ENCODE data around the gene MKNK1.

MKNK1 gene

DNA sequence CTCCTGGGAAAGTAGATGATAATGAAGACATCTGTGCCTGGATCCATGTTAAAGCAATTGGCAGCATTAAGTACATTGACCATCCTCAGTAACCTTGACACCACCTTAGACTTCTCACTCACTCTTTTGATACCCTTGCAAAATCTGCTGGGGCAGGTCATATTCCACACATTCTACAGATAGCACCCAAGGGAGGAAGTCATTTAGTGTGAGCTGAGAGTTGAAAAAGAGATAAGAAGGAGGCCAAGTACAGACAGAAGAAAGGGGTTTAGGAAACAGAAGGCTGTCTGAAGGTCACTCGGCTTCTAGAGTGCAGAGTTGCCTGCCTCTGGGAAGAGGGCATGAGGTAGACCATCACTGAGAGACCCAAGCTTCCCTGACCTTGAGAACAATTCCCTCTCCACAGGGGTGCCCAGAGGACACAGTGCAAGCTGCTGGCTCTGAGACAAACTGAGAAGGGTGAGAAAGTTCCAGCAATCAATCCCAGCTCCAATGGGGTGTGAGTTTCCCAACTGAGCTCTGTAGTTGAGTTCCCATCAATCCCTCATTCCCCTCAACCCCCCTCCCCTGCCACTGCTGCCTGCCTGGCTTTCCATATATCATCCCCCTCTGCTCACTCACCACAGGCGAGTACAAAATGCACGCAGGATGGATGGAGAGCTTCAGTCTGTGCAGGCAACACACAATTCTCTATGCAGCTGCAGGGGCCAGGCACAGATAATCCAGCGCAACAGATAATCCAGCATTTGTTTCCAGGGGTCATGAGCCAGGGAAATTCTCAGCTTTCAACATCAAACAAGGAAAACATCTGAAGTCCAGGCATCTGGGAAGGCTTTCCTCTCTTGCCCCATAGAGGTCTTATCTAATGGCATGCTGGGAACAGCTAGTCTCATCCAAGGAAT is 19.9 kb upstream of the MKNK1 start:
- Mint-ChIP-seq H3K36me3 (ENCODE audit: low read depth) (no peaks in the 10 kb centered on the region), H3K27ac (peak overlapping the region; percentile 42), H3K27me3 (ENCODE audit: low read depth, poor library complexity) (peaks cover 26% of the 10 kb centered on the region), H3K4me1 (peaks cover 12% of the 10 kb centered on the region), H3K4me3 (no peak overlapping the region), H3K9me3 (no peaks in the 10 kb centered on the region)
- peak; percentile 48 for DNase-seq
- TF ChIP-seq, protein P1, sequence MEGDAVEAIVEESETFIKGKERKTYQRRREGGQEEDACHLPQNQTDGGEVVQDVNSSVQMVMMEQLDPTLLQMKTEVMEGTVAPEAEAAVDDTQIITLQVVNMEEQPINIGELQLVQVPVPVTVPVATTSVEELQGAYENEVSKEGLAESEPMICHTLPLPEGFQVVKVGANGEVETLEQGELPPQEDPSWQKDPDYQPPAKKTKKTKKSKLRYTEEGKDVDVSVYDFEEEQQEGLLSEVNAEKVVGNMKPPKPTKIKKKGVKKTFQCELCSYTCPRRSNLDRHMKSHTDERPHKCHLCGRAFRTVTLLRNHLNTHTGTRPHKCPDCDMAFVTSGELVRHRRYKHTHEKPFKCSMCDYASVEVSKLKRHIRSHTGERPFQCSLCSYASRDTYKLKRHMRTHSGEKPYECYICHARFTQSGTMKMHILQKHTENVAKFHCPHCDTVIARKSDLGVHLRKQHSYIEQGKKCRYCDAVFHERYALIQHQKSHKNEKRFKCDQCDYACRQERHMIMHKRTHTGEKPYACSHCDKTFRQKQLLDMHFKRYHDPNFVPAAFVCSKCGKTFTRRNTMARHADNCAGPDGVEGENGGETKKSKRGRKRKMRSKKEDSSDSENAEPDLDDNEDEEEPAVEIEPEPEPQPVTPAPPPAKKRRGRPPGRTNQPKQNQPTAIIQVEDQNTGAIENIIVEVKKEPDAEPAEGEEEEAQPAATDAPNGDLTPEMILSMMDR (IDR thresholded peaks at IDR 0.05) = no peak

DNA sequence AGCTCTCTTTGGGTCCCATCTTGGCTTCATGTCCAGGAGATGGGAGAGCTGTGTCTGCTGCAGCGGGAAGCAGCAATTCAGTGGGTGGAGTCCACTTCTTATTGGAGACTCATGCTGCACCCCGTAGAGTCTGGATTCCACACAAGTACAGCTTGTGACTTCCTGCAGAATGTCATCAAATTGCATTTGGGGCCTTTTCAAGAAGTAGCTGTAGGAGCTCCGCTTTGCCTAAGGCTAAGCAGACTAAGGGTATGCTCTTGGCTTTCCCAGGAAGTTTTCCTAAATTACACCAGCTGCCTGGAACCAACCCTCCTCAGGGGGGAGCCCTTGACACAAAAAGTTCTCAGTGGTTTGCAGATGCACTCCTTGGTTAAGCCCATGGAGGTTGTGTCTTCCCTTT is 18.3 kb upstream of the MKNK1 start:
- H3K36me3 Mint-ChIP-seq (ENCODE audit: low read depth) = no peaks in the 10 kb centered on the region
- DNase-seq = no peak
- H3K27me3 Mint-ChIP-seq (ENCODE audit: low read depth, poor library complexity) = peaks cover 42% of the 10 kb centered on the region
- TF ChIP-seq, protein P1 (IDR thresholded peaks at IDR 0.05) = no peak
- H3K27ac Mint-ChIP-seq = no peak overlapping the region
- H3K4me3 Mint-ChIP-seq = no peak overlapping the region
- H3K4me1 Mint-ChIP-seq = peaks cover 16% of the 10 kb centered on the region
- H3K9me3 Mint-ChIP-seq = no peaks in the 10 kb centered on the region

DNA sequence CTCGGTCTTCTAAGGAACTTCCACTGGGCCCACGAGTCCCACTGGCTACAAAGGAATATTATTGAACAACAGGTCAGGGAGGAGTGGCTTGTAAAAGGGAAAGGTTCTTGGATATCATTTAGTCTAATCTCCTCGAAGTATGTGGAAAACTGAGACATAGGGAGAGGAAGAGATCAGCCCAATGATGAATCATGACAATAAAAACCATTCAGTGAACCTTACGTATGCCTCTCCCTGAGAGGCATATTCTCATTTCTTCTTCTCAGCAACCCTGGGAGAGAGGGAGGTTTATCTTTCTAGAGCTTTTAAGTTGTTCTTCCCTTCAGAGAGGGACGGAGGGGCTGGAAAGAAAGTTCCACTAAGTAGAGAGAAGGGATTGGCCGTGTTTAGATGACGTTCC is 17.9 kb upstream of the MKNK1 start:
- no peaks in the 10 kb centered on the region for H3K9me3 Mint-ChIP-seq
- H3K27me3 Mint-ChIP-seq (ENCODE audit: low read depth, poor library complexity) = peaks cover 46% of the 10 kb centered on the region
- TF ChIP-seq, protein P1 (IDR thresholded peaks at IDR 0.05) = no peak
- no peak overlapping the region for H3K4me3 Mint-ChIP-seq
- no peaks in the 10 kb centered on the region for H3K36me3 Mint-ChIP-seq (ENCODE audit: low read depth)
- no peak for DNase-seq
- H3K27ac Mint-ChIP-seq = no peak overlapping the region
- H3K4me1 Mint-ChIP-seq = peaks cover 20% of the 10 kb centered on the region

GRCh38 chr1:46619656-46620258 is 15.7 kb upstream of the MKNK1 start:
- H3K27me3 Mint-ChIP-seq (ENCODE audit: low read depth, poor library complexity) = peaks cover 50% of the 10 kb centered on the region
- no peak for DNase-seq
- peaks cover 37% of the 10 kb centered on the region for H3K4me1 Mint-ChIP-seq
- no peaks in the 10 kb centered on the region for H3K9me3 Mint-ChIP-seq
- H3K27ac Mint-ChIP-seq = no peak overlapping the region
- no peaks in the 10 kb centered on the region for H3K36me3 Mint-ChIP-seq (ENCODE audit: low read depth)
- H3K4me3 Mint-ChIP-seq = no peak overlapping the region
- TF ChIP-seq, protein P1 (IDR thresholded peaks at IDR 0.05) = no peak

- DNase-seq = no peak
- no peak overlapping the region for H3K27ac Mint-ChIP-seq
- H3K27me3 Mint-ChIP-seq (ENCODE audit: low read depth, poor library complexity) = peaks cover 50% of the 10 kb centered on the region
- H3K9me3 Mint-ChIP-seq = no peaks in the 10 kb centered on the region
- H3K36me3 Mint-ChIP-seq (ENCODE audit: low read depth) = no peaks in the 10 kb centered on the region
- no peak overlapping the region for H3K4me3 Mint-ChIP-seq
- H3K4me1 Mint-ChIP-seq = peaks cover 37% of the 10 kb centered on the region
- TF ChIP-seq, protein P1 (IDR thresholded peaks at IDR 0.05) = no peak
Observed at GRCh38 chr1:46618754-46619415, 14.8 kb upstream of the MKNK1 start.
